Transverse colon (tissue), 4 donors: ENCODE data around the gene GLTPD2. TPM values are rescaled to one million over a fixed set of nuclear protein-coding genes. Genes with fewer than 3 reads are reported as not detected.
A peak's percentile ranks its signal among the peaks of the same experiment; 100 is the strongest.

Source experiments
- DNase-seq: peaks from one replicate; pipeline ENCODE4 v3.0.0-alpha.2; 2019
- H3K27ac ChIP-seq, 4 donors: fragments of 200-600 bp; sonication (generic); 2 replicates each; pipeline ENCODE4 v1.5.1; 2016 to 2018; ENCODE audit warnings: inconsistent platforms in 4 of 4
- H3K27me3 ChIP-seq: fragments of 200-600 bp; sonication (generic); 2 replicates; pipeline ENCODE4 v1.5.1; 2017; ENCODE audit warnings: inconsistent platforms
- H3K36me3 ChIP-seq, 4 donors: fragments of 200-600 bp; sonication (generic); 2 replicates each; pipeline ENCODE4 v1.5.1; 2017 to 2019; ENCODE audit warnings: inconsistent platforms in 4 of 4
- H3K4me1 ChIP-seq, 4 donors: fragments of 200-600 bp; sonication (generic); 2 replicates each; pipeline ENCODE4 v1.5.1; 2017 to 2020; ENCODE audit warnings: inconsistent platforms in 4 of 4
- H3K4me3 ChIP-seq, 4 donors: fragments of 200-600 bp; sonication (generic); 1 replicate in 1 of 4; 2 replicates in 3 of 4; pipeline versions ENCODE4 v1.5.1 to v1.6.1; 2017 to 2019; ENCODE audit warnings: inconsistent platforms in 4 of 4
- H3K9me3 ChIP-seq, 2 donors: fragments of 200-600 bp; sonication (generic); 2 replicates each; pipeline ENCODE4 v1.5.1; 2017 to 2019; ENCODE audit warnings: inconsistent platforms in 2 of 2
- EP300 ChIP-seq: sonication (generic); formaldehyde crosslinking; IDR thresholded peaks from one replicate; pipeline ENCODE4 v1.6.1; 2017; ENCODE audit warnings: antibody characterized with exemption, low read depth
- POLR2A ChIP-seq: fragments of 450-650 bp; IDR thresholded peaks from one replicate; pipeline ENCODE4 v1.6.1; 2016; ENCODE audit warnings: antibody characterized with exemption, mild to moderate bottlenecking, moderate library complexity
- POLR2AphosphoS5 ChIP-seq, 3 donors: sonication (generic); formaldehyde crosslinking; IDR thresholded peaks; one replicate each; pipeline ENCODE4 v1.6.1; 2016; ENCODE audit warnings: antibody characterized with exemption in 3 of 3
- whole genome bisulfite sequencing, 2 donors: methylation state at CpG; one replicate each; pipeline ENCODE4 v1.1.5; 2018; ENCODE audit warnings: low coverage in 1 of 2; 5-methylcytosine and 5-hydroxymethylcytosine counted together
- in situ Hi-C, 4 donors: fragments of 200-750 bp; cut with MboI; loops; one replicate each; pipeline versions ENCODE4 v1.15.0 to v1.15.1; 2017; ENCODE audit warnings: low sequenced_read_pairs in 3 of 4, low pct_ligation_motif_present in 1 of 4, low pct_unique_long_range_greater_than_20kb in 1 of 4
- intact Hi-C: fragments of 100-400 bp; cut with DNase I; formaldehyde crosslinking; loops from one replicate; pipeline ENCODE4 v1.15.1; 2023; ENCODE audit warnings: low total_unique reads
- total RNA-seq, 4 donors: library from RNA; depleted of rRNA; stranded (reverse); fragments of >200 nt; gene quantifications; one replicate each; pipeline ENCODE4 v1.1.0, GENCODE V29; 2016
- TF ChIP-seq, protein P1 (sequence below), 5 experiments: fragments of 200-600 bp in 3 of 5; fragments of 450-650 bp in 2 of 5; sonication (generic) in 3 of 5; IDR thresholded peaks; 1 replicate in 2 of 5; 2 replicates in 3 of 5; pipeline ENCODE4 v1.5.1; 2016 to 2017; ENCODE audit warnings: antibody characterized with exemption in 5 of 5, inconsistent platforms in 3 of 5, mild to moderate bottlenecking in 2 of 5, moderate library complexity in 1 of 5

The GLTPD2 gene
- total RNA-seq, 4 donors from 2014 or later = 0.41 to 1.7 TPM; not detected in 2

DNA sequence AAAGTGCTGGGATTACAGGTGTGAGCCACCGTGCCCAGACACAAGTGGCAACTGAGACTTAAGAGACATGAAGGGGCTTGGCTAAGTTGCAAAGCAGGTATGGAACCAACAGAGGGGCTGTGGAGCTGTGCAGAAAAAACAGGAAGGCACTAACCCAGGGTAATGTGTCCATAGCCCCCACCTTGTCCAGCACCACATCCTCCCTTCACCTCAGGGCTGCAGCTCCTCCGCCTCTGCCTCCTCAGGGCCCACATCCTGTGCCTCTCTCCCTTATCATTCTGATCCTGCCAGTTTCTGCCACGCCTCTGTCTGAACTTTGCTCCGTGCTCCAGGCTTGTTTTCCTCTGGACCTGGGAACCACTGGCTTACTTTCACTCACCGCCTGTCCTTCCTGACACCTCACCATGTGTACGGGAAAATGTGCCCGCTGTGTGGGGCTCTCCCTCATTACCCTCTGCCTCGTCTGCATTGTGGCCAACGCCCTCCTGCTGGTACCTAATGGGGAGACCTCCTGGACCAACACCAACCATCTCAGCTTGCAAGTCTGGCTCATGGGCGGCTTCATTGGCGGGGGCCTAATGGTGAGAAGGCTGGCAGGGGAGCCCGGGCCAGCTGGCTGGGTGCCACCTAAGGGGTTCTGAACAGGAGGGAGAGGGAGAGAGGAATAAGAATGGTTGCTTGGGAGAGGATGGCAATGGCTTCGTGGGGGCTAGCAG is 17.1 kb upstream of the GLTPD2 start, which contains the start of gene TM4SF5:
Gene TM4SF5, plus strand, starts transcription at position 368 of the 716 bp plus-strand sequence. Its CDS starts 37 bp downstream, at position 405.
- H3K9me3 ChIP-seq = no peaks in the 10 kb centered on the region
- TF ChIP-seq POLR2A = peak; percentile 35
- no peak for TF ChIP-seq EP300
- peak; percentile 21 to 81 (median 38) for TF ChIP-seq POLR2AphosphoS5 (IDR thresholded peaks at IDR 0.05)
- peak within 1 kb of the TSS; percentile 75 to 82 (median 78) for H3K27ac ChIP-seq
- peaks cover 0 to 23% (median 5%) of the 10 kb centered on the region in 4 donors for H3K4me1 ChIP-seq
- peak; percentile 87 for DNase-seq
- intact Hi-C loops = no loop called here
- in situ Hi-C loops = no loop called here
- no peaks in the 10 kb centered on the region for H3K36me3 ChIP-seq
- 20 to 35% methylated on average over 4 to 13 of the region's 13 CpGs for WGBS, 2 donors
- H3K4me3 ChIP-seq = peak within 1 kb of the TSS in 2 of 4 donors; percentile 3 to 24
- H3K27me3 ChIP-seq = no peaks in the 10 kb centered on the region

DNA sequence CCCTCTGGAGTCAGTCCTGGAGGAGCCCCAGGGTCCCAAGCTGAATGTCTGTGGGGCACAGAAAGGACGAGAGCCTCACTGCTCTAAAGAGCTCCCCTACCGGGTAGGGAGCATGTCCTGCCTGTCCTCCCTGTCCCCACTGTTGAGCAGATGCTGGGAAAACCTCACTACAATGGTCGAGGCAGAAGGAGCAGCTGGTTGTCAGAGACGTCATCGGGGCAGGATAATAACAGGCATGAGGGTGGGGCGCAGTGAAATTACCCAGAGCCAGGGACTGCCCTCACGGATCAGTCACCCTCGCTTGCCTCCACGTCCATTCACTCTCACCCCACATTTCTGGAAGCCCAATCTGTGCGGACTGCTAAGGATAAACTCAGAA is 16.5 kb upstream of the GLTPD2 start:
- H3K36me3 ChIP-seq = no peaks in the 10 kb centered on the region
- H3K4me1 ChIP-seq = peaks cover 0 to 23% (median 5%) of the 10 kb centered on the region in 4 donors
- 42 to 86% methylated on average over 1 to 10 of the region's 10 CpGs for WGBS, 2 donors
- peak overlapping the region; percentile 75 to 82 (median 78) for H3K27ac ChIP-seq
- H3K4me3 ChIP-seq = peak overlapping the region in 2 of 4 donors; percentile 3 to 24
- H3K9me3 ChIP-seq = no peaks in the 10 kb centered on the region
- peak; percentile 74 for DNase-seq
- in situ Hi-C loops = no loop called here
- intact Hi-C loops = no loop called here
- H3K27me3 ChIP-seq = no peaks in the 10 kb centered on the region
- TF ChIP-seq EP300 (no peak), POLR2AphosphoS5 (IDR thresholded peaks at IDR 0.05) (peak in 1 of 3 donors; percentile 37)

DNA sequence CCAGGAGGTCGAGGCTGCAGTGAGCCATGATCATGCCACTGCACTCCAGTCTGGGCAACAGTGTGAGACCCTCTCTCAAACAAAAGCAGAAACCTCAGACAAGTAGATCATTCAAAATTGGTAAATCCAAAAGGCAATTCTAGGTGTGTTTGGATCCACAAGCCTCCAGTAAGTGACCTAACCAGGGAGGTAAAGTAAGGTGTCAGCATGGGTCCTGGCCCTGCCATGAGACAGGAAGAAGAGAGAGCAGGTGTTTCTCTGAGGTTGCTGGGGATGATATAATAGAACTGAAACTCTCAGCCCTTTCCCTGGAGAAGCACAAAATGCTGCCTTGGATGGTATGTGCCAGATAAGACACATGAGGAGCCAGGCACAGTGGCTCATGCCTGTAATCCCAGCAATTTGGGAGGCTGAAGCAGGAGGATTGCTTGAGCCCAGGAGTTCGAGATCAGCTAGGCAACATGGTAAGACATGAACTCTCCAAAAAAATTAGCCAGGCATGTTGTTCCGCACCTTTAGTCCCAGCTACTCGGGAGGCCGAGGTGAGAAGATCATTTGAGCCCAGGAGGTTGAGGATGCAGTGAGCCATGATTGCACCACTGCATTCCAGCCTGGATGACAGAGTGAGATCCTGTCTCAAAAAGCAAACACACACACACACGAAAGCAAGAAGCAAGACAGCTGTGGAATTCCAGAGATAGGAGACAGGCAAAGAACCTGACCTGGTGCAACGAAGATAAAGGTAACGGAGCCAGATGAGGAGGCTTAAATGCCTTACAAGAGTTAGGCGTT is 10.6 kb upstream of the GLTPD2 start:
- no peaks in the 10 kb centered on the region for H3K36me3 ChIP-seq
- intact Hi-C loops = no loop called here
- in situ Hi-C loops = loop anchor here in 2 of 4 donors (25.0 kb wide), 1 partner anchor 109 kb away; the partner anchor contains the start of gene C17orf107 (in 2 of the 2)
- H3K9me3 ChIP-seq = no peaks in the 10 kb centered on the region
- WGBS, 2 donors = 83 to 84% methylated on average over 1 to 9 of the region's 9 CpGs
- H3K27ac ChIP-seq = no peak overlapping the region
- peaks cover 18% of the 10 kb centered on the region for H3K27me3 ChIP-seq
- DNase-seq = no peak
- TF ChIP-seq, protein P1, sequence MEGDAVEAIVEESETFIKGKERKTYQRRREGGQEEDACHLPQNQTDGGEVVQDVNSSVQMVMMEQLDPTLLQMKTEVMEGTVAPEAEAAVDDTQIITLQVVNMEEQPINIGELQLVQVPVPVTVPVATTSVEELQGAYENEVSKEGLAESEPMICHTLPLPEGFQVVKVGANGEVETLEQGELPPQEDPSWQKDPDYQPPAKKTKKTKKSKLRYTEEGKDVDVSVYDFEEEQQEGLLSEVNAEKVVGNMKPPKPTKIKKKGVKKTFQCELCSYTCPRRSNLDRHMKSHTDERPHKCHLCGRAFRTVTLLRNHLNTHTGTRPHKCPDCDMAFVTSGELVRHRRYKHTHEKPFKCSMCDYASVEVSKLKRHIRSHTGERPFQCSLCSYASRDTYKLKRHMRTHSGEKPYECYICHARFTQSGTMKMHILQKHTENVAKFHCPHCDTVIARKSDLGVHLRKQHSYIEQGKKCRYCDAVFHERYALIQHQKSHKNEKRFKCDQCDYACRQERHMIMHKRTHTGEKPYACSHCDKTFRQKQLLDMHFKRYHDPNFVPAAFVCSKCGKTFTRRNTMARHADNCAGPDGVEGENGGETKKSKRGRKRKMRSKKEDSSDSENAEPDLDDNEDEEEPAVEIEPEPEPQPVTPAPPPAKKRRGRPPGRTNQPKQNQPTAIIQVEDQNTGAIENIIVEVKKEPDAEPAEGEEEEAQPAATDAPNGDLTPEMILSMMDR (IDR thresholded peaks at IDR 0.05) = no peak
- no peak for TF ChIP-seq POLR2AphosphoS5 (IDR thresholded peaks at IDR 0.05)
- no peak overlapping the region for H3K4me3 ChIP-seq
- H3K4me1 ChIP-seq = no peaks in the 10 kb centered on the region

DNA sequence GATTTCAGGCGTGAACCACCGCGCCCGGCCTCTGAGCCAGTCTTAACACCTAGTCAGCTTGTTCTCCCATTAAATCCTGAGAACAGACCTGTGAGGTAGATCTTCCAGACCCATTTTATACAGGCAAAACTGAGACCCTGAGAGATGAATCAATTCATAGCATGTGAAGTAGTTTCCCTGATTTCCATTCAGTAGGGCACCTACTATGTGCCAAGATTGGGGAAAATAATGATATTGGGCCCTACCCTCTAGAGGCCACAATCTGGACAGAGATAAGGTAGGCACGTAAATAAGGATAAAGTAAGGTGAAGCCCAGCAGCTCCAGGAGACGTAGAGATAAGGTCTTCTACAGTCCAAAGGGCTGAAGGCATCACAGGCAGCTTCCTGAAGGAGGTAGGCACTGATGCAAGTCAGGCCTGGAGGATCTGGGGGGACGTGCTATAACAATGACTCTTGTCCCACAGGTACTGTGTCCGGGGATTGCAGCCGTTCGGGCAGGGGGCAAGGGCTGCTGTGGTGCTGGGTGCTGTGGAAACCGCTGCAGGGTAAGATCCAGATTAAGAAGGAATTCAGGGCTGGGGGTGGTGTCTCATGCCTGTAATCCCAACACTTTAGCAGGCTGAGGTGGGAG is 8.3 kb upstream of the GLTPD2 start:
- no peaks in the 10 kb centered on the region for H3K36me3 ChIP-seq
- H3K9me3 ChIP-seq = no peaks in the 10 kb centered on the region
- H3K27me3 ChIP-seq = peaks cover 40% of the 10 kb centered on the region
- TF ChIP-seq POLR2A (no peak), POLR2AphosphoS5 (IDR thresholded peaks at IDR 0.05) (no peak), EP300 (no peak)
- TF ChIP-seq, protein P1 (IDR thresholded peaks at IDR 0.05) = no peak
- DNase-seq = no peak
- no peak overlapping the region for H3K27ac ChIP-seq
- in situ Hi-C loops (loop anchor here (10.0 to 25.0 kb wide), 3 partner anchors 46 to 107 kb away; partner anchors contain the start of genes C17orf107 (in 2 of the 4), CXCL16 (in 1 of the 4), MED11 (in 1 of the 4) and ZMYND15 (in 1 of the 4)), intact Hi-C loops (loop anchor here (10.0 kb wide), 1 partner anchor 46 kb away; the partner anchor contains the start of genes CXCL16, MED11 and ZMYND15)
- WGBS, 2 donors = 83% methylated on average over 11 of the region's 11 CpGs; no CpG with 5 or more reads in 1 of the 2 donors
- H3K4me3 ChIP-seq = no peak overlapping the region
- peaks cover 0 to 5% (median 3%) of the 10 kb centered on the region in 4 donors for H3K4me1 ChIP-seq
